HUES64 (cell line): ENCODE results near the gene GIPC3.

Experiments used
- H3K27ac ChIP-seq: 2 replicates; pipeline ENCODE4 v1.7.0; 2013; ENCODE audit warnings: low read depth, low read length, inconsistent platforms
- H3K27me3 ChIP-seq: 2 replicates; pipeline ENCODE4 v1.6.1; 2013; ENCODE audit warnings: mild to moderate bottlenecking, low read length; ENCODE audit not compliant: insufficient read depth
- H3K36me3 ChIP-seq: 2 replicates; pipeline ENCODE4 v1.6.1; 2013; ENCODE audit warnings: mild to moderate bottlenecking, low read length; ENCODE audit not compliant: insufficient read depth
- H3K4me1 ChIP-seq: 2 replicates; pipeline ENCODE4 v1.6.1; 2013; ENCODE audit warnings: mild to moderate bottlenecking, low read length, moderate library complexity; ENCODE audit not compliant: insufficient read depth
- H3K4me3 ChIP-seq: 2 replicates; pipeline ENCODE4 v1.5.1; 2013; ENCODE audit warnings: mild to moderate bottlenecking, low read length, moderate library complexity
- H3K9ac ChIP-seq: 2 replicates; pipeline ENCODE4 v1.6.1; 2013; ENCODE audit warnings: mild to moderate bottlenecking, low read depth, low read length
- H3K9me3 ChIP-seq: 2 replicates; pipeline ENCODE4 v1.6.1; 2013; ENCODE audit warnings: low read depth, low read length; ENCODE audit not compliant: insufficient read depth
- WGBS: fragments of 150-250, 120-280 bp; methylation state at CpG from one replicate; pipeline ENCODE4 v1.1.7; 2013; ENCODE audit warnings: missing lambda C conversion rate; 5-methylcytosine and 5-hydroxymethylcytosine counted together

Gene GIPC3

GRCh38 chr19:3614858-3615505 is 29.7 kb downstream of the GIPC3 start:
- WGBS: 94% methylated on average over 17 of the region's 18 CpGs
- no peak overlapping the region for H3K27ac ChIP-seq
- H3K9me3 ChIP-seq: no peaks in the 10 kb centered on the region
- no peaks in the 10 kb centered on the region for H3K4me1 ChIP-seq
- H3K9ac ChIP-seq: no peak overlapping the region
- H3K27me3 ChIP-seq: no peaks in the 10 kb centered on the region
- H3K4me3 ChIP-seq: no peak overlapping the region
- H3K36me3 ChIP-seq: peaks cover 22% of the 10 kb centered on the region

GRCh38 chr19:3615524-3616135 is 30.4 kb downstream of the GIPC3 start:
- 95% methylated on average over 26 of the region's 26 CpGs for WGBS
- Histone ChIP-seq H3K36me3 (peaks cover 18% of the 10 kb centered on the region), H3K4me3 (no peak overlapping the region), H3K9me3 (no peaks in the 10 kb centered on the region), H3K4me1 (no peaks in the 10 kb centered on the region), H3K27me3 (no peaks in the 10 kb centered on the region), H3K27ac (no peak overlapping the region), H3K9ac (no peak overlapping the region)

GRCh38 chr19:3617463-3617862 is 32.2 kb downstream of the GIPC3 start:
- Histone ChIP-seq H3K27me3 (no peaks in the 10 kb centered on the region), H3K9me3 (no peaks in the 10 kb centered on the region), H3K27ac (no peak overlapping the region), H3K9ac (no peak overlapping the region), H3K4me1 (no peaks in the 10 kb centered on the region), H3K36me3 (peaks cover 11% of the 10 kb centered on the region), H3K4me3 (no peak overlapping the region)
- WGBS: 83% methylated on average over 19 of the region's 19 CpGs

- H3K27ac ChIP-seq: no peak overlapping the region
- WGBS: 79% methylated on average over 31 of the region's 31 CpGs
Observed at GRCh38 chr19:3618144-3618810, 33.0 kb downstream of the GIPC3 start.

GRCh38 chr19:3618811-3619630 is 33.7 kb downstream of the GIPC3 start:
- H3K36me3 ChIP-seq: peaks cover 17% of the 10 kb centered on the region
- no peaks in the 10 kb centered on the region for H3K27me3 ChIP-seq
- H3K9me3 ChIP-seq: no peaks in the 10 kb centered on the region
- no peak overlapping the region for H3K9ac ChIP-seq
- no peak overlapping the region for H3K27ac ChIP-seq
- WGBS: 92% methylated on average over 31 of the region's 31 CpGs
- H3K4me3 ChIP-seq: no peak overlapping the region
- no peaks in the 10 kb centered on the region for H3K4me1 ChIP-seq

More at GRCh38 chr19:3618144-3618810, 33.0 kb downstream of the GIPC3 start:
- H3K4me3 ChIP-seq: no peak overlapping the region
- H3K4me1 ChIP-seq: no peaks in the 10 kb centered on the region
- peaks cover 13% of the 10 kb centered on the region for H3K36me3 ChIP-seq
- no peak overlapping the region for H3K9ac ChIP-seq
- no peaks in the 10 kb centered on the region for H3K27me3 ChIP-seq
- H3K9me3 ChIP-seq: no peaks in the 10 kb centered on the region

GRCh38 chr19:3619631-3620012 is 34.3 kb downstream of the GIPC3 start:
- no peaks in the 10 kb centered on the region for H3K4me1 ChIP-seq
- no peak overlapping the region for H3K9ac ChIP-seq
- H3K9me3 ChIP-seq: no peaks in the 10 kb centered on the region
- H3K36me3 ChIP-seq: peaks cover 17% of the 10 kb centered on the region
- H3K27me3 ChIP-seq: no peaks in the 10 kb centered on the region
- WGBS: 93% methylated on average over 17 of the region's 17 CpGs
- no peak overlapping the region for H3K27ac ChIP-seq
- H3K4me3 ChIP-seq: no peak overlapping the region

GRCh38 chr19:3620145-3620816 is 35.0 kb downstream of the GIPC3 start:
- peaks cover 17% of the 10 kb centered on the region for H3K36me3 ChIP-seq
- H3K4me3 ChIP-seq: no peak overlapping the region
- H3K4me1 ChIP-seq: no peaks in the 10 kb centered on the region
- WGBS: 92% methylated on average over 19 of the region's 19 CpGs
- H3K9me3 ChIP-seq: no peaks in the 10 kb centered on the region
- H3K9ac ChIP-seq: no peak overlapping the region
- H3K27ac ChIP-seq: no peak overlapping the region
- no peaks in the 10 kb centered on the region for H3K27me3 ChIP-seq

- H3K36me3 ChIP-seq: peaks cover 17% of the 10 kb centered on the region
- H3K4me3 ChIP-seq: no peak overlapping the region
- no peaks in the 10 kb centered on the region for H3K9me3 ChIP-seq
- H3K4me1 ChIP-seq: no peaks in the 10 kb centered on the region
- no peak overlapping the region for H3K9ac ChIP-seq
- no peak overlapping the region for H3K27ac ChIP-seq
- WGBS: 94% methylated on average over 23 of the region's 24 CpGs
- no peaks in the 10 kb centered on the region for H3K27me3 ChIP-seq
Observed at GRCh38 chr19:3620817-3621547, 35.7 kb downstream of the GIPC3 start.

- Histone ChIP-seq H3K4me1 (no peaks in the 10 kb centered on the region), H3K36me3 (peaks cover 17% of the 10 kb centered on the region), H3K9ac (no peak overlapping the region), H3K27ac (no peak overlapping the region), H3K27me3 (no peaks in the 10 kb centered on the region), H3K4me3 (no peak overlapping the region), H3K9me3 (no peaks in the 10 kb centered on the region)
- WGBS: 92% methylated on average over 15 of the region's 15 CpGs
Observed at GRCh38 chr19:3621689-3622088, 36.4 kb downstream of the GIPC3 start.

- Histone ChIP-seq H3K9me3 (no peaks in the 10 kb centered on the region), H3K4me1 (no peaks in the 10 kb centered on the region), H3K36me3 (peaks cover 17% of the 10 kb centered on the region), H3K9ac (no peak overlapping the region), H3K27me3 (no peaks in the 10 kb centered on the region), H3K4me3 (no peak overlapping the region), H3K27ac (no peak overlapping the region)
- WGBS: 94% methylated on average over 12 of the region's 12 CpGs
Observed at GRCh38 chr19:3622224-3622623, 36.9 kb downstream of the GIPC3 start.
